OCI-M2 (cell line): ENCODE data around the gene EYS.
A peak's percentile ranks its signal among the peaks of the same experiment; 100 is the strongest.
"Not testable (repeated sequence)": the region's sequence is repeated elsewhere in the genome, so short reads cannot be mapped to it uniquely, and the experiment has no call there.

Experiments
- DNase-seq: peaks from one replicate; lab custom pipeline; 2025; ENCODE audit not compliant: unreplicated experiment; lab: John Stamatoyannopoulos, UW

The EYS gene

DNA sequence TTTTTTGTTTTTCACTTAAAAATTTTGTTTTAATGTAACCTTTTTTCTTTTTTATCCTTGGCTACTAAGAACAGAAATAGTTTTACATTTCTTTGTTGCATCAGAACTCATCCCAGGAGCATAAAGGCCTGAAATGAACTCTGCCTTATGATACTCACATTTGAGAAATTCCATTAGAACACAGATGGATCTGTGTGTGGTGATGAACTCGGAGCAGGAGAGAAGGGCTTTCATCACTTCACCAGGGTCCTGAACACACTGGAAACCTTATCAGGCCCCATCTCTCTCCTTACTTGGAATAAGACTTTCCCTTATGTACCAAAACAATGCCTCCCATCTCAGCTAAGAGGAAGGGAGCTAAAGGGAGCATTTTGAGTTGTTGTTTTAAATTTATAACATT is 1932.1 kb downstream of the EYS start:
- DNase-seq, result no peak

DNA sequence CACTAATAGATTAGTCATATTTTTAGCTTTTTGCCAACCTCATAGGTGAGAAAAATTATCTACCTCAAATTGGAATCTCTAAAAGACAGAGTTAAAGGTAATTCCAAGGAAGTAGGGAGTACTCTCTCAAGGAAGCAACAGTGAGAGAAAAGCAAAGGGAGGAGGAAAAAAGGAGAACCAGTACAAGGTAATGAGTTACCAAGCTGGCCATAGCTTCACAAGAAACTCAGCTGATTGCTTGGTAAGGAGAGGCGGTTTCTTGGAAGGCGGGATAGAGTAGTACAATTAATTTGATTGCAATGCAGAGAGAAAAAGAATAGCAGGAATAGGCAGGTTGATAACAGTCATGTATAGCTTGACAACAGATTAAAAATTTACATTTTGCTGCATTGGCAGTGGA is 1933.8 kb downstream of the EYS start:
- no peak for DNase-seq

GRCh38 chr6:63765828-63766227 is 1941.2 kb downstream of the EYS start:
- DNase-seq, result no peak

DNA sequence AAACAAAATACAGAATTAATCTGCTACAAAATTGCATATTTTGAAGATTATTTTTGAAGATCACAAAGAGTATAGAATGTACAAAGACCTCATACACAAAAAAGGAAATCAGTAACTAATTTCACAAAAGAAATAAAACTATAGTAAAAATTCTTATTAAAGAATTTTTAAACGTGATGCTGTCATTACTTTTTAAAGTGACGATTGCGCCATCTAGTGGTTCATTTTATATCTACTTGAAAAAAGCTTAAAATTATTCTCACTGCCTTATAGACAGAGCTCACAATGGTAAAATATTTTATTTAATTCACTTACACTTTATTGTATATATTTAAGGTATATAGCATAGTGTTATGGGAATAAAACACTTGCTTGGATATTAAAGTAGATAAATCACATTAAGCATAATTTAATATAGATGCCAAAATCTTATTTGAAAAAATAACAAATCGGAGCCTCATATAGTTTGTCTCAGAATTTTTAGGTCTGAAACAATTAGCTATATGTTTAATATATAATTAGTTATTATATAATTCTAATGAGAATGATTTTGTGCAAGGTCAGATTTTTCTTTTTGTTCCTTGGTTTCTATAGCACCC is 1942.6 kb downstream of the EYS start:
- peak; percentile 65 for DNase-seq

DNA sequence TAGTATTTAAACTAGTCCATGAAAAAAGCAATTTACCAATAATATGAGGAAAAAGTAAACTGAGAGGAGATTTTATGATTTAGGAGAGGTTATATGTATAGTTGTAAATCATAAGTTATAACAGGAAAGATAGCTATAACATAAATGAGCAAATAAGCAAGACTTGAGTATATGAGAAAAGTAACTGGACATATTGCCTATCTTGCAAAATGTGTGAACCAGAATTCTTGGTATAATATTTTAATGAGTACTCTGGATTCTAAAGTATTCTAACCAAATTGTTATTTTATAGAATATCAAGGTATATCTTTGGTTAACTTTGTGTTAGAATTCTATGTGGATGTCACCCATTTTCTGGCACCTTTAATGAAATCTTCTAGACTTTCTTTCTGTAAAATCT is 1946.8 kb downstream of the EYS start:
- DNase-seq, result no peak

GRCh38 chr6:63759605-63760105 is 1947.4 kb downstream of the EYS start:
- DNase-seq, result no peak

- DNase-seq, result no peak
Measured at GRCh38 chr6:63757826-63758225, 1949.2 kb downstream of the EYS start.

GRCh38 chr6:63757275-63757674 is 1949.8 kb downstream of the EYS start:
- DNase-seq, result not testable (repeated sequence)

DNA sequence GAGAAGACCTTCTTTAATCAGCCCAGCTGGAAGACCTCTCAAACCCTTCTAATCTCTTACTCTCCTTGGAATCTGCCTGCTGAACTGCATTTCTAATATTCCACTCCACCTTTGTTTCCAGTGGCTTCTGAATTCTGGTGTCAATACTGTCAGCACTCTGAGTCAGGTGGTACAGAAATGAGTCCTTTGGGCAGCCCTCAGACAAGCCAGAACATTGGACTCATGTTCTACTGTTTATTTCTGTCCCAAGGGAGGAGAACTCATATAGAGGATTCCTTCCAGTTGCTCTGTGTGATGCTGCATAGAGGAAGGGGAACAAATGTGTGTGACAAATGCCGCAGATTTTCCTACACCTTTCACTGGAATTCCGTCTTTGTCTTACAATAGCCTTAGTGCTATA is 1956.6 kb downstream of the EYS start:
- DNase-seq, result no peak

DNA sequence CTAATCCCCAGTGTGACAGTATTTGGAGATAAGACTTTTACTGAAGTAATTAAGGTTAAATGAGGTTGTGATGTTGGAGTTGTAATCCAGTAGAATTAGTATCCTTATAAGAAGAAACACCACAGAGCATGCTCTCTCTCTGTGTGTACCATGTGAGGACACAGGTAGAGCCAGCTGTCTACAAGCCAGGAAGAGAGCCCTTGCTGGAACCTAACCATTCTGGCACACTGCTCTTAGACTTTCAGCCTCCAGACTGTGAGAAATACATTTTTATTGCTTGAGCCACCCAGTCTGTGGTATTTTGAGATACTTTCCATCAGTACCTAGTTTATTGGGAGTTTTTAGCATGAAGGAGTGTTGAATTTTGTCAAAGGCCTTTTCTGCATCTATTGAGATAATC is 1961.2 kb downstream of the EYS start:
- no peak for DNase-seq

GRCh38 chr6:63744810-63745209 is 1962.2 kb downstream of the EYS start:
- no peak for DNase-seq

DNA sequence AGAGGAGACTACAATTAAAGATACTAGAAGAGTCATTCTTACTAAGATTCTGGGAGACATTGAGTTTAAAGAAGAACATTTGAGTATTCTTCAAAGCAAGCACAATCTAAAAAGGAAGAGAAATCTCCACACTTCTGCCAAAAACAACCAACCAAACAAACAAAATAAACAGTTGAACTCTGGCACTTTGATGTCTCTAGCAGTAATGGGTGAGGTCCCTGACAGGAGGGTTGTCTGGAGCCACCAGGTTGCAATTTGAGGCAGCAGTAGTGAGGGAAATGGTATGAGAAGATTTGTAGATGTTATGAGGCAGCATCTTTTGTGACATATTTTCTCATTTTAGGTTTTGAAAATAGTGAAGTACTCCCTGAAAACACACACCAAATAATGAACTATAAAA is 1963.3 kb downstream of the EYS start:
- no peak for DNase-seq

DNA sequence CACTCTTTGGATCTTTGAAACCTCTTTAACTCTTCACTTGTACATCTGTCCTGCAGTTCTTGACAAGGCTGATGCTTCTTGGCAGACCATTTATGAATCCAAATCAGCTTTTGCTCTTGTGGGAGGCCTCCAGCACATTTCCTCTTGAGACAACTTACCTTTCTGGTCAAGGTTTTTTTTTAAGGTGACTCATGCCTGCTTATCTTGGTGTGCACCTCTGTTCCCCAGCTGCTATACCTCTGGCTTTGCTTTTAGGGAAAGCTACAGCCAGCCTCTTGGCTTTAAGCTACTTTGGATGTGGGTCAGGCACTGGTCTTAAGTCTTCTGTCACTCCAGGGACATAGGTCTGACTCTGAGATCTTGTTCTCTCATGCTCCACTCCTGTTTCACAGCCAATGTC is 1965.0 kb downstream of the EYS start:
- no peak for DNase-seq

DNA sequence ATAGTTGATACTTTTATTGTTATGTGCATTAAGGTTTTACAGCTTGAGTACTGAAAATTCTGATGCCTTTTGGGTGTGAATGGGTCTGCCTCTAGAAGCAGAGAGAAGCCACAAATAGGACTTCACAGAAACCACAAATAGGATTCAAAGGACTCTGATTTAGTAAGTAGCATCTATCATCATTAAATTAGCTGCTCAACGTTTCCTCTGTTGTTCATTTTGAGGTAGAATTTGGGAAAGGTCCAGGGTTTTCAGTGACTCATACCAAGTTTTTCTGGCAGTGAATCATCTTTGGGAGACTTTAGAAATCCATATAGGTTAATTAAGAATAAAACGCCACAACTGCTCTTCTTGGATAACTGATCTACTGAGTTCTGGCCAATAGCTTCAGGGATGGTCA is 1966.3 kb downstream of the EYS start:
- no peak for DNase-seq

GRCh38 chr6:63739094-63739687 is 1967.8 kb downstream of the EYS start:
- DNase-seq, result no peak

- DNase-seq, result not testable (repeated sequence)
Measured at GRCh38 chr6:63738190-63738589, 1968.8 kb downstream of the EYS start.

DNA sequence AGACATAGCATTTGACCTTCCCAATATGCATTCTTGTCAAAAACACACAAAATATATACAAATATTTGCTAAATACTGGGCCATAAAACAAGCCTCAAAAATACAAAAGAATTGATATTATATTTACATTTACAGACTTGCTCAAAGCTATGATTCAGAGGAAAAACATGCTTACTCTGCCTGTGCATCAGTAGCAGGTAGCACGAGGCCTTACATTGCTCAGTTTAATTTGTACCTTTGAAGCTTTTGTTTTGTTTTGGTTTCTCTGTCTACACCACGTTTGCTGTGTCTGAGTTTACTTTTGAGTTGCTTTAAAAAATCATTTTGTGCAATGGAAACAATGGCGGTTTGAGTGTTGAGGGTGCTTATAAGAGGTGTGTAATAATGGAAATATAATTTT is 1972.1 kb downstream of the EYS start:
- no peak for DNase-seq

GRCh38 chr6:63732336-63732735 is 1974.7 kb downstream of the EYS start:
- DNase-seq, result no peak

- no peak for DNase-seq
Measured at GRCh38 chr6:63731930-63732329, 1975.1 kb downstream of the EYS start.

GRCh38 chr6:63730311-63730710 is 1976.7 kb downstream of the EYS start:
- DNase-seq, result no peak

DNA sequence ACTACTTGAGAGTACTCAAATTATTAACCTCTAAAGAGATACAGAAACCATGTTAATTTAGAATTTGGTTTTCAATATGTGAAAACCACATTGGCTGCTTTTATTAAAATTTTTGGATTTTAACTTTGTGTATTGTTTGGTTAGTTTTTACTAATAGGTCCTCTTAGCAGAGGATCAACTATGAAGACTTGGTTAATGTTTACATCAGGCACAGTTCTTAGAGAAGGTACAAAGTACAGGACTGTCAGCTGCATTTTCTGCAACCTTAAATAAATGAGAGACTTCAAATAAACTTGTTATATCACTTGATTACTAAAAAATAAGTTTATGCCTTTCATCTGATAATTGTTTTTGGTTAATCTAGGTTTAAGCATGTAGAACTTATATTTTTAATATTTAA is 1982.3 kb downstream of the EYS start:
- DNase-seq, result no peak

- no peak for DNase-seq
Measured at GRCh38 chr6:63721181-63721580, 1985.8 kb downstream of the EYS start.

DNA sequence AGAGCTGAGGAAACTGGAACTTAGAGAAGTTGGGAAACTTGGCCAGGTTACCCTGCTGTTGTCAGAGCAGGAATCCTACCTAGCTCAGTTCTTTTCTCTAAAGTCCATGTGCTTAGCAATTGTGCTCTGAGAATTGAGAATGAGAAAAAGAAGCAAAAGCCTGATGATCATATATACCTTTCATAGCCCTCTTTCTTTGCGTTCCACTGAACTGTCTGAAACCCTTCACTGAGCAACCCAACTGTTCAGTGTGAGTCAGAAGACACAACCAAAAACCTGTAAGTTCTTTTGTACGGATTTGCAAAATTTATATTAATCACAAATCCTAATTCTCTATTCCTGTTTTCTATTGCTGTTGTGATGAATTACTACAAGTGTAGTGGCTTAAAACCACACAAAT is 1990.9 kb downstream of the EYS start:
- DNase-seq, result no peak
